Left ventricle myocardium inferior (tissue), 1 donor: ENCODE results near the gene STUB1. TPM values are rescaled to one million over a fixed set of nuclear protein-coding genes. Genes with fewer than 3 reads are reported as not detected.

Experiments
- DNase-seq: peaks from one replicate; pipeline ENCODE4 v3.0.0-alpha.2; 2020
- H3K27ac ChIP-seq: fragments of 200-600 bp; replicated peaks from 2 replicates; pipeline ENCODE4 v1.8.0; 2021
- H3K27me3 ChIP-seq: fragments of 200-600 bp; 2 replicates; pipeline ENCODE4 v1.8.0; 2021; ENCODE audit warnings: low read depth
- H3K36me3 ChIP-seq: fragments of 200-600 bp; 2 replicates; pipeline ENCODE4 v1.8.0; 2021
- H3K4me1 ChIP-seq: fragments of 200-600 bp; 2 replicates; pipeline ENCODE4 v1.8.0; 2021
- H3K4me3 ChIP-seq: fragments of 200-600 bp; 2 replicates; pipeline ENCODE4 v1.8.0; 2021; ENCODE audit warnings: mild to moderate bottlenecking, moderate library complexity
- H3K9me3 ChIP-seq: fragments of 200-600 bp; replicated peaks from 2 replicates; pipeline ENCODE4 v1.8.0; 2021
- intact Hi-C: fragments of 100-400 bp; cut with micrococcal nuclease; formaldehyde crosslinking; loops from one replicate; pipeline ENCODE4 v1.11.0; 2022
- total RNA-seq: library from RNA; stranded (reverse); fragmentation: NEBNext Ultra II Directional; extraction: Animal tissue kit (Norgen Biotek cat#: 25700); gene quantifications from one replicate; pipeline ENCODE4 v1.2.1, GENCODE V29; 2021
- TF ChIP-seq, protein P1 (sequence below): fragments of 200-600 bp; IDR thresholded peaks from 2 replicates; pipeline ENCODE4 v1.8.0; 2021; ENCODE audit warnings: antibody characterized with exemption, mild to moderate bottlenecking, borderline replicate concordance
- donor health status: DM: no; HTN: yes; CAD: no; lungs with severe emphysema.

STUB1 gene
- total RNA-seq, 1 donor from 2014 or later: 113 TPM

- H3K9me3 ChIP-seq: no peaks in the 10 kb centered on the region
- peaks cover 99% of the 10 kb centered on the region for H3K27me3 ChIP-seq
- no peaks in the 10 kb centered on the region for H3K36me3 ChIP-seq
- H3K4me3 ChIP-seq: no peak overlapping the region
- DNase-seq: no peak
- H3K27ac ChIP-seq: no peak overlapping the region
- H3K4me1 ChIP-seq: peaks cover 12% of the 10 kb centered on the region
- intact Hi-C loops: no loop called here
- TF ChIP-seq, protein P1, sequence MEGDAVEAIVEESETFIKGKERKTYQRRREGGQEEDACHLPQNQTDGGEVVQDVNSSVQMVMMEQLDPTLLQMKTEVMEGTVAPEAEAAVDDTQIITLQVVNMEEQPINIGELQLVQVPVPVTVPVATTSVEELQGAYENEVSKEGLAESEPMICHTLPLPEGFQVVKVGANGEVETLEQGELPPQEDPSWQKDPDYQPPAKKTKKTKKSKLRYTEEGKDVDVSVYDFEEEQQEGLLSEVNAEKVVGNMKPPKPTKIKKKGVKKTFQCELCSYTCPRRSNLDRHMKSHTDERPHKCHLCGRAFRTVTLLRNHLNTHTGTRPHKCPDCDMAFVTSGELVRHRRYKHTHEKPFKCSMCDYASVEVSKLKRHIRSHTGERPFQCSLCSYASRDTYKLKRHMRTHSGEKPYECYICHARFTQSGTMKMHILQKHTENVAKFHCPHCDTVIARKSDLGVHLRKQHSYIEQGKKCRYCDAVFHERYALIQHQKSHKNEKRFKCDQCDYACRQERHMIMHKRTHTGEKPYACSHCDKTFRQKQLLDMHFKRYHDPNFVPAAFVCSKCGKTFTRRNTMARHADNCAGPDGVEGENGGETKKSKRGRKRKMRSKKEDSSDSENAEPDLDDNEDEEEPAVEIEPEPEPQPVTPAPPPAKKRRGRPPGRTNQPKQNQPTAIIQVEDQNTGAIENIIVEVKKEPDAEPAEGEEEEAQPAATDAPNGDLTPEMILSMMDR: no peak
These were observed 20.7 kb downstream of the STUB1 start for GRCh38 chr16:700684-701584.

DNA sequence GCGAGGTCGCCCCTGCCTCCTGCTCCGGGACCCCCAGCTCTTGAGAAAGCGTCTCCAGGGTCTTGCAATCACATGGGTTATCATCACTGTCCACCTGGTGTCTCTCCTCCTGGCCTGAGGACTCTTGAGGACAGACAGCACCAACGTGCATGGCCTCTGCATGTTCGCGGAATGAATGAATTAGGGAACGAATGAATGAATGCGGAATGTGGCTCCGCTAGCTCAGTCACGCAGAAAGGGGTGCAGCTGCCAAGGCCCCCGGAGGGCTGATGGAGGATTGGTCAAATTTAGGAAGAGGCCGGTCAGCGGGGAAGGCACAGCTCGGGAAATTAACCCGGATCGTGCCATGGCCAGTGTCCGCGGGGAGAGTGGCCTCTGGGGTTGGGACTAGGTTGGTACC lies 22.1 kb downstream of the STUB1 start:
- intact Hi-C loops: no loop called here
- no peaks in the 10 kb centered on the region for H3K9me3 ChIP-seq
- no peak for DNase-seq
- H3K4me3 ChIP-seq: no peak overlapping the region
- no peak overlapping the region for H3K27ac ChIP-seq
- no peaks in the 10 kb centered on the region for H3K36me3 ChIP-seq
- H3K27me3 ChIP-seq: peaks cover 99% of the 10 kb centered on the region
- TF ChIP-seq, protein P1: no peak
- H3K4me1 ChIP-seq: peaks cover 15% of the 10 kb centered on the region

GRCh38 chr16:703406-703805 lies 23.2 kb downstream of the STUB1 start:
- H3K4me1 ChIP-seq: peaks cover 15% of the 10 kb centered on the region
- H3K27ac ChIP-seq: no peak overlapping the region
- H3K36me3 ChIP-seq: no peaks in the 10 kb centered on the region
- no peak overlapping the region for H3K4me3 ChIP-seq
- TF ChIP-seq, protein P1: no peak
- intact Hi-C loops: no loop called here
- no peak for DNase-seq
- H3K9me3 ChIP-seq: no peaks in the 10 kb centered on the region
- H3K27me3 ChIP-seq: peaks cover 98% of the 10 kb centered on the region

DNA sequence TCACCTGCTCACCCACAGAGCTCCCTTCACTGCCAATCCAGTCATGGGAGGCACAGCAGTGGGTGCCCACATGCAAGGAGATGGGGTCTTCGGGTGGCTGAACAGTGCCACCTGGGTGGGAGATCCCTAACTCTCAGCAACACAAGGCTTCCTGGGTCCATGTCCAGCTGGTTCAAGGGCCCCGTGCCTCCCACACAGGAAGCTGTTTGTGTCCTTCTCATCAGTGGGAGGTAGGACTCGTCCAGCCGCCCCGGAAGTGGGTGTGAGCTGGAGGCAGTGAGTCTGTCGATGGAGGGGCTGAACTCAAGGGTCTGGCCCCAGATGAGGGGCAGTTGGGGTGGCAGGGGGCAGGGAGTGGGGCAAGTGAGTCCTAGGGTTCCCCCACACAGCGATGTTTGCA lies 23.8 kb downstream of the STUB1 start:
- TF ChIP-seq, protein P1: no peak
- intact Hi-C loops: no loop called here
- H3K4me3 ChIP-seq: no peak overlapping the region
- no peak for DNase-seq
- no peak overlapping the region for H3K27ac ChIP-seq
- peaks cover 15% of the 10 kb centered on the region for H3K4me1 ChIP-seq
- no peaks in the 10 kb centered on the region for H3K36me3 ChIP-seq
- H3K9me3 ChIP-seq: no peaks in the 10 kb centered on the region
- H3K27me3 ChIP-seq: peaks cover 98% of the 10 kb centered on the region

GRCh38 chr16:704552-705380 lies 24.6 kb downstream of the STUB1 start:
- H3K27ac ChIP-seq: no peak overlapping the region
- H3K27me3 ChIP-seq: peaks cover 98% of the 10 kb centered on the region
- DNase-seq: no peak
- no peak overlapping the region for H3K4me3 ChIP-seq
- no peaks in the 10 kb centered on the region for H3K9me3 ChIP-seq
- intact Hi-C loops: no loop called here
- no peaks in the 10 kb centered on the region for H3K36me3 ChIP-seq
- TF ChIP-seq, protein P1: no peak
- H3K4me1 ChIP-seq: peaks cover 17% of the 10 kb centered on the region
